Sigmoid colon (tissue), 4 donors: ENCODE results near the gene CYSRT1.

Experiments
- POLR2A ChIP-seq, 2 donors: fragments of 450-650 bp; IDR thresholded peaks; one replicate each; pipeline ENCODE4 v1.6.1; 2016; ENCODE audit warnings: antibody characterized with exemption in 2 of 2, mild to moderate bottlenecking in 2 of 2, moderate library complexity in 2 of 2
- POLR2AphosphoS5 ChIP-seq, 4 donors: sonication (generic); formaldehyde crosslinking; IDR thresholded peaks; one replicate each; pipeline ENCODE4 v1.6.1; 2017; ENCODE audit warnings: antibody characterized with exemption in 4 of 4
- TF ChIP-seq, protein P1 (sequence below), 4 experiments: fragments of 450-650 bp in 3 of 4; fragments of 200-600 bp in 1 of 4; IDR thresholded peaks; one replicate each; pipeline ENCODE4 v1.5.1; 2016 to 2019; ENCODE audit warnings: antibody characterized with exemption in 4 of 4, mild to moderate bottlenecking in 3 of 4, moderate library complexity in 2 of 4

DNA sequence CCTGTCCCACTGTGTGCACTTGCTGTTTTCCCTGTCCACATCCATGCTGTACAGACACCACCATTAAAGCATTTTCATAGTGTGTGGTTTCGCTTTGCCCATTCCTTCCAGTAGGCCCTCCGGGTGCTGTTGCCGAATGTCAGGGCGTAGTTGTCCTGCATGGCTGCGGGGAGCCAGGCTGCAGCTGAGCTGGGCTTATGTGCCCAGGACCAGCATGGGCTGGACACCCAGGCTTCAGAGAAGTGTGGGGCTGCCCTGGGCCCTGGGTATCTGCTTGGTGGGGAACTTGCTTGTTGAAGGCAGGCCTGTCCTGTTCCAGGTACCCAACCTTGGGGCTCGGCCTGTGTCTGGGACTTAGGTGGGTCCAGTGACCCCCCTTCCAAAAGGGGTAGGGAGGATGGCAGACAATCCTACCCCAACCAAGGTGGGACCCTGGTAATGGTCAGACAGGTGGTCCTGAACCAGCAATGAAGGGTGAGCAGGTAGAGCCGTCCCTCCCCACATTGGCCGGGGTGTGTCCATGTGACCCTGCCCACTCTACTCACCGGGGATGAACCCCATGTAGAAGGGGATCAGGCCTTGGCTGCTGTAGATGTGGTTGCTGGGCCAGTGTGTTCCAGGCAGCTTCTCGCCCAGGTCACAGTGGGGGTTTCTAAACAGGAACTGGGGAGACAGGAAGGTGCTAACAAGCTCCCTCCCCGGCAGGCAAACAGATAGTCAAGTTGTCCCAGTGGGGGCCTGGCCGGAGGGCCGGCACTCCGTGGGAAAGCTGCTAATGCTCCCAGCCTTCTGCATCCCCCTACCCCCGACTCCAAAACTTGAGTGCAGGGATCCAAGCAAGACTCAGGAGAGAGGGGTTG lies 18.9 kb downstream of the CYSRT1 start:
- TF ChIP-seq, protein P1, sequence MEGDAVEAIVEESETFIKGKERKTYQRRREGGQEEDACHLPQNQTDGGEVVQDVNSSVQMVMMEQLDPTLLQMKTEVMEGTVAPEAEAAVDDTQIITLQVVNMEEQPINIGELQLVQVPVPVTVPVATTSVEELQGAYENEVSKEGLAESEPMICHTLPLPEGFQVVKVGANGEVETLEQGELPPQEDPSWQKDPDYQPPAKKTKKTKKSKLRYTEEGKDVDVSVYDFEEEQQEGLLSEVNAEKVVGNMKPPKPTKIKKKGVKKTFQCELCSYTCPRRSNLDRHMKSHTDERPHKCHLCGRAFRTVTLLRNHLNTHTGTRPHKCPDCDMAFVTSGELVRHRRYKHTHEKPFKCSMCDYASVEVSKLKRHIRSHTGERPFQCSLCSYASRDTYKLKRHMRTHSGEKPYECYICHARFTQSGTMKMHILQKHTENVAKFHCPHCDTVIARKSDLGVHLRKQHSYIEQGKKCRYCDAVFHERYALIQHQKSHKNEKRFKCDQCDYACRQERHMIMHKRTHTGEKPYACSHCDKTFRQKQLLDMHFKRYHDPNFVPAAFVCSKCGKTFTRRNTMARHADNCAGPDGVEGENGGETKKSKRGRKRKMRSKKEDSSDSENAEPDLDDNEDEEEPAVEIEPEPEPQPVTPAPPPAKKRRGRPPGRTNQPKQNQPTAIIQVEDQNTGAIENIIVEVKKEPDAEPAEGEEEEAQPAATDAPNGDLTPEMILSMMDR (IDR thresholded peaks at IDR 0.05) = no peak
- no peak for TF ChIP-seq POLR2AphosphoS5 (IDR thresholded peaks at IDR 0.05)
- no peak for TF ChIP-seq POLR2A (IDR thresholded peaks at IDR 0.05)
